ENCODE measurements around the gene RAB6B. TPM values are rescaled to one million over a fixed set of nuclear protein-coding genes. Genes with fewer than 3 reads are reported as not detected.

The RAB6B gene
- polyA plus RNA-seq, 1 experiment, result 3.0 TPM

GRCh38 chr3:133930341-133930933 lies 34.8 kb upstream of the RAB6B start:
- H3K27me3 ChIP-seq (ENCODE audit: control insufficient read depth, insufficient read depth, low read length), result peaks cover 2% of the 10 kb centered on the region; the same call in 1 of the 2 replicates
- H3K36me3 ChIP-seq (ENCODE audit: control insufficient read depth, insufficient read depth, low read length), result no peaks in the 10 kb centered on the region
- H3K4me3 ChIP-seq (ENCODE audit: low read depth, low read length), result no peak overlapping the region
- ChIA-PET POLR2A (no interaction called here), CTCF (interaction anchor here (0.6 to 7.4 kb wide), 21 partner anchors 9 to 889 kb away, joined by 3 to 141 read pairs (median 4); no protein-coding TSS in a partner anchor)
- peak; percentile 75 for TF ChIP-seq CTCF (IDR thresholded peaks at IDR 0.05; ENCODE audit: insufficient read depth, low read depth, low read length)
- DNase-seq (ENCODE audit: low read depth), result no peak

DNA sequence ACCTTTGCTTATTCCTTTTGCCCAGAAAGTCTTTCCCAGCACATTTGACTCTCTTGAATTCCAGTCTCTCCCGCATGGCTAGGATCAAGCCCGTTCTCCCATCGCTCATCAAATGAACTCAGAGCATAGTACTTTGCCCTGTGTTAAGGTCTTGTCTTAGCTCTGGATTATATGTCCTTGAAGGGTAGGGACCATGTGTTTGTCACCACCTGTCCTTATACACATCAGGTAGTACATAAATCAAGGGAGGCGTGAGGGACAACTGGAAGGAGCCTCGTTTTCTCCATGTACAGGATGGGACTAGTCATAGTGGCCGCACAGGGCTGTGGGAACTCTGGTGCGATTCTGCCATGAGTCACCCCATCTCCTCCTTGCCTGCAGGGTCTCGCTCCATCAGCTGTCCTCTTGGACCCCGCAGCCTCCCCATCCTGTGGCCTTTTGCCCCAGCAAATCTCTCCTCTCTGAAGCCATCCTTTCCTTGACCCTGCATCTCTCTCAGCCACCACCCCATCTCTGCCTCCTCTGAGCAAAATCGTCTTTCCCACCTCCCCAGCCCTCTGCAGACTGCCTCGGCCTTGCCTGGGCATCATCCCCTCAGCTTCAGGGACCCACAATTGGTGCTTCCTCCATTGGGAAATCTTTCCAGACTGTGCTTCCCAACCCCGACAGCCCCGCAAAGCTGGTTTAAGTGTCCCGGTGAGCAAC lies 33.4 kb upstream of the RAB6B start:
- Histone ChIP-seq H3K4me3 (ENCODE audit: low read depth, low read length) (no peak overlapping the region), H3K27me3 (ENCODE audit: control insufficient read depth, insufficient read depth, low read length) (peaks cover 2% of the 10 kb centered on the region; the same call in 1 of the 2 replicates), H3K36me3 (ENCODE audit: control insufficient read depth, insufficient read depth, low read length) (no peaks in the 10 kb centered on the region)
- ChIA-PET POLR2A (interaction anchor here (0.5 kb wide), 1 partner anchor 24 kb away, joined by 3 read pairs; no protein-coding TSS in a partner anchor), CTCF (interaction anchor here (0.8 to 7.4 kb wide), 12 partner anchors 14 to 888 kb away, joined by 3 to 141 read pairs (median 4); no protein-coding TSS in a partner anchor)
- no peak for DNase-seq (ENCODE audit: low read depth)
- no peak for TF ChIP-seq CTCF (IDR thresholded peaks at IDR 0.05; ENCODE audit: insufficient read depth, low read depth, low read length)

GRCh38 chr3:133928136-133928893 lies 32.6 kb upstream of the RAB6B start:
- POLR2A ChIA-PET, result no interaction called here
- DNase-seq (ENCODE audit: low read depth), result no peak
- Histone ChIP-seq H3K4me3 (ENCODE audit: low read depth, low read length) (no peak overlapping the region), H3K36me3 (ENCODE audit: control insufficient read depth, insufficient read depth, low read length) (no peaks in the 10 kb centered on the region), H3K27me3 (ENCODE audit: control insufficient read depth, insufficient read depth, low read length) (peaks cover 2% of the 10 kb centered on the region; the same call in 1 of the 2 replicates)
- CTCF ChIA-PET, result interaction anchor here (0.6 to 7.4 kb wide), 17 partner anchors 8 to 887 kb away, joined by 3 to 141 read pairs (median 5); no protein-coding TSS in a partner anchor
- TF ChIP-seq CTCF (IDR thresholded peaks at IDR 0.05; ENCODE audit: insufficient read depth, low read depth, low read length), result no peak

DNA sequence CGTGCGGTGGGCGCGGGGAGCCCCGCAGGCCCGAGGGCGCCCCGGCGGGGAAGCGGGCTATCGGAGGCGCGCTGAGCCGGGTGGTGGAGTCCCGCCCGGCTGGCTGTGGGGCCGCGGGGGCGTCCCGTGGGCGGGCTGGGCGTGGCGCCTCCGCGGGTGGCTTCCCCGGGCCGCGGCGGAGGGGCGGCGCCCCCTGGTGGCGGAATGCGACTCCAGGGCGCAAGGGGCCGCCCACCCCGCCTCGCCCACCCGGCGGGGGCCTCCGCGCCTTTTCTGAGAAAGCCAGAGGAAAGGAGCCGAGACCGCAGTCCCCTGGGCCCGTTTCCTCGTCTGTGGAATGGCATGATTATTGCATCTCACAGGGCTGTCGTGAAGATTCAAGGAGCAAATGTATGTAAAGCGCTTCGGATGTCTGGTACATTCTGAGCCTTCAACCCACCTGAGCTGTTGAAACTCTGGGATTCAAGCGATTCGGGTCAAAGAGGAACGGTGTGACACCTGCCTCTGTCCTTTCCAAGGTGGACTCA lies 31.9 kb upstream of the RAB6B start:
- peak; percentile 58 for TF ChIP-seq CTCF (IDR thresholded peaks at IDR 0.05; ENCODE audit: insufficient read depth, low read depth, low read length)
- POLR2A ChIA-PET, result no interaction called here
- peak overlapping the region; percentile 34 for H3K4me3 ChIP-seq (ENCODE audit: low read depth, low read length)
- CTCF ChIA-PET, result interaction anchor here (0.6 to 7.4 kb wide), 12 partner anchors 9 to 375 kb away, joined by 3 to 141 read pairs (median 4); no protein-coding TSS in a partner anchor
- no peak for DNase-seq (ENCODE audit: low read depth)
- H3K36me3 ChIP-seq (ENCODE audit: control insufficient read depth, insufficient read depth, low read length), result no peaks in the 10 kb centered on the region
- H3K27me3 ChIP-seq (ENCODE audit: control insufficient read depth, insufficient read depth, low read length), result peaks cover 2% of the 10 kb centered on the region; the same call in 1 of the 2 replicates
